Right atrium auricular region (tissue), 2 donors: Measurements from ENCODE around the gene C6orf89. TPM values are rescaled to one million over a fixed set of nuclear protein-coding genes. Genes with fewer than 3 reads are reported as not detected.
A peak's percentile ranks its signal among the peaks of the same experiment; 100 is the strongest.

Source experiments
- DNase-seq: peaks from one replicate; pipeline ENCODE4 v3.0.0-alpha.2; 2019; ENCODE audit warnings: low spot score
- H3K27ac ChIP-seq, 2 donors: fragments of 200-600 bp; sonication (generic); 1 replicate in 1 of 2; 2 replicates in 1 of 2; pipeline ENCODE4 v1.5.1; 2016 to 2019
- H3K27me3 ChIP-seq, 2 donors: fragments of 200-600 bp; sonication (generic); one replicate each; pipeline versions ENCODE4 v1.5.1 to v1.6.0; 2017 to 2019
- H3K36me3 ChIP-seq: fragments of 200-600 bp; sonication (generic); one replicate; pipeline ENCODE4 v1.5.1; 2016
- H3K4me1 ChIP-seq, 2 donors: fragments of 200-600 bp; sonication (generic); one replicate each; pipeline versions ENCODE4 v1.5.1 to v1.6.0; 2017 to 2019
- H3K4me3 ChIP-seq, 2 donors: fragments of 200-600 bp; sonication (generic); 1 replicate in 1 of 2; 2 replicates in 1 of 2; pipeline ENCODE4 v1.5.1; 2017 to 2019; ENCODE audit warnings: mild to moderate bottlenecking in 1 of 2, moderate library complexity in 1 of 2
- H3K9me3 ChIP-seq, 2 donors: fragments of 200-600 bp; sonication (generic); one replicate each; pipeline ENCODE4 v1.5.1; 2019
- CTCF ChIP-seq, 2 donors: fragments of 200-600 bp; sonication (generic); IDR thresholded peaks; one replicate each; pipeline ENCODE4 v1.5.1; 2019; ENCODE audit warnings: antibody characterized with exemption in 2 of 2
- total RNA-seq, 2 donors: library from RNA; depleted of rRNA; stranded (reverse); fragments of >200 nt; gene quantifications; one replicate each; pipeline ENCODE4 v1.1.0, GENCODE V29; 2016

Gene C6orf89
- total RNA-seq, 2 donors from 2014 or later, result 55.0 to 59.5 TPM

- Histone ChIP-seq H3K27me3 (no peaks in the 10 kb centered on the region), H3K4me1 (peaks cover 0 to 77% of the 10 kb centered on the region in 2 donors), H3K36me3 (peaks cover 7% of the 10 kb centered on the region), H3K27ac (peak overlapping the region; percentile 81 to 91), H3K4me3 (no peak overlapping the region), H3K9me3 (no peaks in the 10 kb centered on the region)
- TF ChIP-seq CTCF (IDR thresholded peaks at IDR 0.05), result peak; percentile 42 to 86
- peak; percentile 77 for DNase-seq
Observed at GRCh38 chr6:36851149-36851614, 34.6 kb upstream of the C6orf89 start.

- H3K36me3 ChIP-seq, result peaks cover 7% of the 10 kb centered on the region
- no peak for DNase-seq
- TF ChIP-seq CTCF (IDR thresholded peaks at IDR 0.05), result no peak
- no peaks in the 10 kb centered on the region for H3K9me3 ChIP-seq
- no peaks in the 10 kb centered on the region for H3K27me3 ChIP-seq
- H3K27ac ChIP-seq, result peak overlapping the region; percentile 81 to 91
- no peak overlapping the region for H3K4me3 ChIP-seq
- H3K4me1 ChIP-seq, result peaks cover 0 to 81% of the 10 kb centered on the region in 2 donors
Observed at GRCh38 chr6:36851626-36852025, 34.1 kb upstream of the C6orf89 start.

GRCh38 chr6:36852481-36853147, 33.1 kb upstream of the C6orf89 start:
- H3K4me3 ChIP-seq, result no peak overlapping the region
- H3K4me1 ChIP-seq, result peaks cover 0 to 83% of the 10 kb centered on the region in 2 donors
- peak; percentile 77 for DNase-seq
- H3K36me3 ChIP-seq, result peaks cover 7% of the 10 kb centered on the region
- no peaks in the 10 kb centered on the region for H3K27me3 ChIP-seq
- no peak for TF ChIP-seq CTCF (IDR thresholded peaks at IDR 0.05)
- H3K27ac ChIP-seq, result peak overlapping the region; percentile 81 to 91
- no peaks in the 10 kb centered on the region for H3K9me3 ChIP-seq

- Histone ChIP-seq H3K4me1 (peaks cover 0 to 76% of the 10 kb centered on the region in 2 donors), H3K36me3 (peaks cover 7% of the 10 kb centered on the region), H3K9me3 (no peaks in the 10 kb centered on the region), H3K4me3 (no peak overlapping the region), H3K27me3 (no peaks in the 10 kb centered on the region), H3K27ac (peak overlapping the region; percentile 81 to 91)
- no peak for TF ChIP-seq CTCF (IDR thresholded peaks at IDR 0.05)
- peak; percentile 87 for DNase-seq
Observed at GRCh38 chr6:36853325-36853724, 32.4 kb upstream of the C6orf89 start.

- no peaks in the 10 kb centered on the region for H3K27me3 ChIP-seq
- no peaks in the 10 kb centered on the region for H3K9me3 ChIP-seq
- H3K36me3 ChIP-seq, result peaks cover 7% of the 10 kb centered on the region
- no peak for TF ChIP-seq CTCF (IDR thresholded peaks at IDR 0.05)
- peaks cover 0 to 53% of the 10 kb centered on the region in 2 donors for H3K4me1 ChIP-seq
- no peak overlapping the region for H3K4me3 ChIP-seq
- no peak for DNase-seq
- H3K27ac ChIP-seq, result peak overlapping the region; percentile 71 to 91
Observed at GRCh38 chr6:36855750-36856149, 30.0 kb upstream of the C6orf89 start.
